PC-3 (cell line): Measurements from ENCODE around the gene USP1.

ENCODE experiments used
- CTCF ChIP-seq: fragments of 300-600 bp; sonication (generic); conservative IDR thresholded peaks from 2 replicates; pipeline ENCODE4 v1.5.1; 2017; ENCODE audit warnings: antibody characterized with exemption, low read depth, mild to moderate bottlenecking, low read length
- EZH2 ChIP-seq: fragments of 300-600 bp; sonication (generic); IDR thresholded peaks from one replicate; pipeline ENCODE4 v1.6.1; 2017; ENCODE audit warnings: antibody characterized with exemption, mild to moderate bottlenecking, low read length; ENCODE audit not compliant: unreplicated experiment
- EZH2phosphoT487 ChIP-seq: fragments of 300-600 bp; sonication (generic); IDR thresholded peaks from 2 replicates; pipeline ENCODE4 v1.6.1; 2018; ENCODE audit warnings: mild to moderate bottlenecking, antibody characterized with exemption, low read length, borderline replicate concordance

- TF ChIP-seq CTCF (no peak), EZH2 (no peak), EZH2phosphoT487 (no peak)
These were observed 11.8 kb upstream of the USP1 start for GRCh38 chr1:62425041-62425440.
